CD4-positive, alpha-beta T cell treated with Interleukin-15 for 4 hours (primary cell): Measurements from ENCODE around the gene NR5A1.

Experiments
- DNase-seq: peaks from one replicate; pipeline ENCODE4 v3.0.0-alpha.2; 2020; ENCODE audit warnings: low spot score

Gene NR5A1

GRCh38 chr9:124514125-124514524 lies 6.9 kb upstream of the NR5A1 start:
- no peak for DNase-seq

GRCh38 chr9:124513376-124513994 lies 6.3 kb upstream of the NR5A1 start:
- DNase-seq = no peak

GRCh38 chr9:124512806-124513204 lies 5.6 kb upstream of the NR5A1 start:
- DNase-seq = no peak

GRCh38 chr9:124511891-124512805 lies 4.9 kb upstream of the NR5A1 start:
- no peak for DNase-seq

- DNase-seq = no peak
Measured at GRCh38 chr9:124511426-124511840, 4.2 kb upstream of the NR5A1 start.

- DNase-seq = no peak
Measured at GRCh38 chr9:124510650-124511425, 3.6 kb upstream of the NR5A1 start.

- DNase-seq = no peak
Measured at GRCh38 chr9:124507880-124508423, 753 bp upstream of the NR5A1 start.

- no peak for DNase-seq
Measured at GRCh38 chr9:124506433-124506832, 766 bp downstream of the NR5A1 start.

GRCh38 chr9:124505901-124506346 lies 1.3 kb downstream of the NR5A1 start:
- no peak for DNase-seq

GRCh38 chr9:124505006-124505900 lies 1.9 kb downstream of the NR5A1 start:
- no peak for DNase-seq

- DNase-seq = no peak
Measured at GRCh38 chr9:124504530-124505005, 2.6 kb downstream of the NR5A1 start.

GRCh38 chr9:124503713-124504529 lies 3.3 kb downstream of the NR5A1 start:
- DNase-seq = no peak

GRCh38 chr9:124502711-124503702 lies 4.2 kb downstream of the NR5A1 start:
- DNase-seq = no peak

GRCh38 chr9:124501771-124502320 lies 5.4 kb downstream of the NR5A1 start:
- no peak for DNase-seq

GRCh38 chr9:124500796-124501611 lies 6.2 kb downstream of the NR5A1 start:
- no peak for DNase-seq

GRCh38 chr9:124500028-124500795 lies 7.0 kb downstream of the NR5A1 start:
- no peak for DNase-seq

GRCh38 chr9:124499216-124499615 lies 8.0 kb downstream of the NR5A1 start:
- DNase-seq = no peak
